ENCODE data around the gene GPC3. TPM values are rescaled to one million over a fixed set of nuclear protein-coding genes. Genes with fewer than 3 reads are reported as not detected.

Gene GPC3
- total RNA-seq, 1 experiment from 2014 or later: 233 TPM

GRCh38 chrX:133590703-133591505 lies 394.5 kb downstream of the GPC3 start:
- Mint-ChIP-seq H3K27ac (ENCODE audit: unreplicated experiment) (no peak overlapping the region), H3K4me3 (ENCODE audit: unreplicated experiment) (no peak overlapping the region), H3K36me3 (ENCODE audit: insufficient read depth, unreplicated experiment) (peaks cover 17% of the 10 kb centered on the region), H3K27me3 (ENCODE audit: insufficient read depth, unreplicated experiment) (no peaks in the 10 kb centered on the region), H3K4me1 (ENCODE audit: low read depth, unreplicated experiment) (peaks cover 19% of the 10 kb centered on the region), H3K9me3 (ENCODE audit: unreplicated experiment) (no peaks in the 10 kb centered on the region)
- intact Hi-C loops (cut with micrococcal nuclease; ENCODE audit: unreplicated experiment): no loop called here
- POLR2A ChIA-PET: no interaction called here
- no peak overlapping the region for H3K4me3 ChIP-seq (ENCODE audit: low read depth, low read length)
- no peaks in the 10 kb centered on the region for H3K9me3 ChIP-seq
- H3K27me3 ChIP-seq (replicated peaks; ENCODE audit: control insufficient read depth, insufficient read depth, low read length): no peaks in the 10 kb centered on the region
- H3K36me3 ChIP-seq (ENCODE audit: control insufficient read depth, insufficient read depth, low read length): no peaks in the 10 kb centered on the region
- TF ChIP-seq, protein P1, sequence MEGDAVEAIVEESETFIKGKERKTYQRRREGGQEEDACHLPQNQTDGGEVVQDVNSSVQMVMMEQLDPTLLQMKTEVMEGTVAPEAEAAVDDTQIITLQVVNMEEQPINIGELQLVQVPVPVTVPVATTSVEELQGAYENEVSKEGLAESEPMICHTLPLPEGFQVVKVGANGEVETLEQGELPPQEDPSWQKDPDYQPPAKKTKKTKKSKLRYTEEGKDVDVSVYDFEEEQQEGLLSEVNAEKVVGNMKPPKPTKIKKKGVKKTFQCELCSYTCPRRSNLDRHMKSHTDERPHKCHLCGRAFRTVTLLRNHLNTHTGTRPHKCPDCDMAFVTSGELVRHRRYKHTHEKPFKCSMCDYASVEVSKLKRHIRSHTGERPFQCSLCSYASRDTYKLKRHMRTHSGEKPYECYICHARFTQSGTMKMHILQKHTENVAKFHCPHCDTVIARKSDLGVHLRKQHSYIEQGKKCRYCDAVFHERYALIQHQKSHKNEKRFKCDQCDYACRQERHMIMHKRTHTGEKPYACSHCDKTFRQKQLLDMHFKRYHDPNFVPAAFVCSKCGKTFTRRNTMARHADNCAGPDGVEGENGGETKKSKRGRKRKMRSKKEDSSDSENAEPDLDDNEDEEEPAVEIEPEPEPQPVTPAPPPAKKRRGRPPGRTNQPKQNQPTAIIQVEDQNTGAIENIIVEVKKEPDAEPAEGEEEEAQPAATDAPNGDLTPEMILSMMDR (IDR thresholded peaks at IDR 0.05; ENCODE audit: insufficient read depth in 1 of 2, low read depth in 1 of 2, low read length in 1 of 2, severe bottlenecking in 1 of 2, unreplicated experiment in 1 of 2): no peak
- no TSS peak for BruUV-seq (replicated peaks)
- no peak for DNase-seq
- H3K4me1 ChIP-seq: peaks cover 13% of the 10 kb centered on the region
- CTCF ChIA-PET: no interaction called here

- no peaks in the 10 kb centered on the region for H3K9me3 Mint-ChIP-seq (ENCODE audit: unreplicated experiment)
- POLR2A ChIA-PET: no interaction called here
- CTCF ChIA-PET: no interaction called here
- TF ChIP-seq, protein P1 (IDR thresholded peaks at IDR 0.05; ENCODE audit: insufficient read depth in 1 of 2, low read depth in 1 of 2, low read length in 1 of 2, severe bottlenecking in 1 of 2, unreplicated experiment in 1 of 2): no peak
- H3K36me3 Mint-ChIP-seq (ENCODE audit: insufficient read depth, unreplicated experiment): peaks cover 22% of the 10 kb centered on the region
- H3K27ac Mint-ChIP-seq (ENCODE audit: unreplicated experiment): no peak overlapping the region
- intact Hi-C loops (cut with micrococcal nuclease; ENCODE audit: unreplicated experiment): no loop called here
- no peaks in the 10 kb centered on the region for H3K27me3 ChIP-seq (replicated peaks; ENCODE audit: control insufficient read depth, insufficient read depth, low read length)
- no peaks in the 10 kb centered on the region for H3K36me3 ChIP-seq (ENCODE audit: control insufficient read depth, insufficient read depth, low read length)
- H3K27me3 Mint-ChIP-seq (ENCODE audit: insufficient read depth, unreplicated experiment): no peaks in the 10 kb centered on the region
- H3K4me1 ChIP-seq: peaks cover 15% of the 10 kb centered on the region
- H3K9me3 ChIP-seq: no peaks in the 10 kb centered on the region
- no peak for DNase-seq
- peaks cover 20% of the 10 kb centered on the region for H3K4me1 Mint-ChIP-seq (ENCODE audit: low read depth, unreplicated experiment)
- H3K4me3 ChIP-seq (ENCODE audit: low read depth, low read length): no peak overlapping the region
- no TSS peak for BruUV-seq (replicated peaks)
- H3K4me3 Mint-ChIP-seq (ENCODE audit: unreplicated experiment): no peak overlapping the region
These were observed 396.6 kb downstream of the GPC3 start for GRCh38 chrX:133588827-133589226.

DNA sequence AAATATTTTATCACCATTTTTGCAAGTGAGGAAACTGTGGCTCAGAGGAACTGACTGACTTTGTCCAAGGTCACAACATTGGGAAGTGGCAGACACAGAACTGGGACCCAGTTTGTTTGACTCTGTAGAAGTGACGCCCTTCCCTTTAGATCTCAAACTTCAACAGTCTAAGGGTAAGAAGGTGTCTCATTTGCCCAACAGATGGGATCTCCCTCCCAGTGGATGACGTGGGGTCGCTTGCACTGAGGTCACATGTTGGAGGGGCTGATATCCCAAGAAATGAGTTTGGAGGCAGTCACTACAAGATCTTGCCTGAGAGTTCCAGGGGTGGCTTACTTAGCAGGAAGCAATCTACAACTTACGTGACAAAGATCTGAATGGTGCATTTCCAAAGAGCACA lies 397.6 kb downstream of the GPC3 start:
- Histone ChIP-seq H3K9me3 (no peaks in the 10 kb centered on the region), H3K27me3 (replicated peaks; ENCODE audit: control insufficient read depth, insufficient read depth, low read length) (no peaks in the 10 kb centered on the region), H3K36me3 (ENCODE audit: control insufficient read depth, insufficient read depth, low read length) (no peaks in the 10 kb centered on the region), H3K4me3 (ENCODE audit: low read depth, low read length) (no peak overlapping the region), H3K4me1 (peaks cover 15% of the 10 kb centered on the region)
- TF ChIP-seq, protein P1 (IDR thresholded peaks at IDR 0.05; ENCODE audit: insufficient read depth in 1 of 2, low read depth in 1 of 2, low read length in 1 of 2, severe bottlenecking in 1 of 2, unreplicated experiment in 1 of 2): no peak
- intact Hi-C loops (cut with micrococcal nuclease; ENCODE audit: unreplicated experiment): no loop called here
- no peaks in the 10 kb centered on the region for H3K9me3 Mint-ChIP-seq (ENCODE audit: unreplicated experiment)
- BruUV-seq (replicated peaks): no TSS peak
- H3K36me3 Mint-ChIP-seq (ENCODE audit: insufficient read depth, unreplicated experiment): peaks cover 19% of the 10 kb centered on the region
- no peak overlapping the region for H3K4me3 Mint-ChIP-seq (ENCODE audit: unreplicated experiment)
- no peak for DNase-seq
- ChIA-PET POLR2A (no interaction called here), CTCF (no interaction called here)
- no peaks in the 10 kb centered on the region for H3K27me3 Mint-ChIP-seq (ENCODE audit: insufficient read depth, unreplicated experiment)
- no peak overlapping the region for H3K27ac Mint-ChIP-seq (ENCODE audit: unreplicated experiment)
- peaks cover 20% of the 10 kb centered on the region for H3K4me1 Mint-ChIP-seq (ENCODE audit: low read depth, unreplicated experiment)
